Activated CD4-positive, alpha-beta memory T cell treated with anti-CD3 and anti-CD28 coated beads, Interleukin-2, amount 10 ng/mL, durations not matched to agents 7 days and 5 days (primary cell): Measurements from ENCODE around the gene CSNK1G2. TPM values are rescaled to one million over a fixed set of nuclear protein-coding genes. Genes with fewer than 3 reads are reported as not detected.
"Not testable (repeated sequence)": the region's sequence is repeated elsewhere in the genome, so short reads cannot be mapped to it uniquely, and the experiment has no call there.

Source experiments
- CTCF ChIA-PET: fragments of 350-600 bp; sonication (Branson Sonifier 250); formaldehyde crosslinking; loops from one replicate; lab custom pipeline; 2021; ENCODE audit warnings: antibody characterized with exemption, inconsistent platforms; lab: Charles Lee
- POLR2A ChIA-PET: fragments of 350-600 bp; sonication (Branson Sonifier 250); formaldehyde crosslinking; loops from one replicate; lab custom pipeline; 2021; ENCODE audit warnings: antibody characterized with exemption; lab: Charles Lee
- DNase-seq: peaks from one replicate; pipeline ENCODE4 v3.0.0-alpha.2; 2020
- H3K27ac Mint-ChIP-seq: one replicate; pipeline ENCODE4 v1.8.0; 2021; ENCODE audit warnings: mild to moderate bottlenecking, mixed read lengths
- H3K27me3 Mint-ChIP-seq: one replicate; pipeline ENCODE4 v1.8.0; 2021; ENCODE audit warnings: mixed read lengths
- H3K36me3 Mint-ChIP-seq: one replicate; pipeline ENCODE4 v1.8.0; 2021; ENCODE audit warnings: low read depth, mixed read lengths
- H3K4me1 Mint-ChIP-seq: one replicate; pipeline ENCODE4 v1.8.0; 2021; ENCODE audit warnings: mixed read lengths
- H3K4me3 Mint-ChIP-seq: one replicate; pipeline ENCODE4 v1.8.0; 2021; ENCODE audit warnings: mild to moderate bottlenecking, mixed read lengths
- H3K9me3 Mint-ChIP-seq: one replicate; pipeline ENCODE4 v1.8.0; 2021; ENCODE audit warnings: mixed read lengths
- total RNA-seq, 2 experiments: library from RNA; stranded (reverse); gene quantifications; one replicate each; pipeline ENCODE4 v1.2.3, GENCODE V29; 2021

The CSNK1G2 gene
- total RNA-seq, 2 experiments from 2014 or later, result 130 to 132 TPM

GRCh38 chr19:1979642-1980041 lies 38.7 kb downstream of the CSNK1G2 start:
- Mint-ChIP-seq H3K9me3 (no peaks in the 10 kb centered on the region), H3K27ac (no peak overlapping the region), H3K4me1 (no peaks in the 10 kb centered on the region), H3K4me3 (no peak overlapping the region), H3K36me3 (peaks cover 34% of the 10 kb centered on the region), H3K27me3 (no peaks in the 10 kb centered on the region)
- POLR2A ChIA-PET, result no interaction called here
- DNase-seq, result no peak
- CTCF ChIA-PET, result no interaction called here

DNA sequence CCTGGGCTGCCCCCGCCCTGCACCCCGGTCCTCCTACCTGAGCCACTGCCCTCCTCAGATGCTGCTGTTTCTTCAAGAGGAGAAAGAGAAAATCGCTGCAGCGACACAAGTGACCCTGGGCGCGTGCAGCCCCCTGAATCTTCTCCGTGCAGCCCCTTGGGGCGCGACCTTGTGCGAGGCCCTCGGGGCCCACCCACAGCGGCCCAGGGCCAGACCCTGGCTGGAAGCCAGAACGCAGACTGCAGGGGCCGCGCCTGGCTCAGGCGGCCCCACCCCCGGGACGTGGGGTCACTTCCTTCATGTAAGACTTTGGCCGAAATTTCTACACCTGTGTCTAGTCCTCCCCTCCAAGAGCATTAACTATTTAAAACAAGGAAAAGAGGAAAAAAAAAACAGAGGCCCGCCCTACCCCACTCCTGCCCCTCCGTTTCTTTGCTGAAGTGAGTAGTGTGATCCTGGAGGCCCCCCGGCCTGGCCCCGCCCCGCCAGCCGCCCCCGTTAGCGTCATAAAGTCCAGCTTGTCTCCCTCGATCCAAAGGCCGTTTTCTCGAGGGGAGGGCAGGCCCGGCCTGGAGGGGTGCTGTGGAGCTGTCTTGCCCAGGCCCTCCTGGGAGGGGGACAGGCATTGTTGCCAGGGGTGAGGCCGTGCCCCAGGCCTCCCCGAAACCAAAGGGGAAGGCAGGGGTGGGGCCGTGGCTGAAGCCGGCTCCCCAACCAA lies 39.3 kb downstream of the CSNK1G2 start:
- no peaks in the 10 kb centered on the region for H3K9me3 Mint-ChIP-seq
- ChIA-PET CTCF (no interaction called here), POLR2A (no interaction called here)
- no peak for DNase-seq
- H3K4me3 Mint-ChIP-seq, result no peak overlapping the region
- H3K27me3 Mint-ChIP-seq, result no peaks in the 10 kb centered on the region
- H3K36me3 Mint-ChIP-seq, result peaks cover 32% of the 10 kb centered on the region
- H3K4me1 Mint-ChIP-seq, result no peaks in the 10 kb centered on the region
- no peak overlapping the region for H3K27ac Mint-ChIP-seq

DNA sequence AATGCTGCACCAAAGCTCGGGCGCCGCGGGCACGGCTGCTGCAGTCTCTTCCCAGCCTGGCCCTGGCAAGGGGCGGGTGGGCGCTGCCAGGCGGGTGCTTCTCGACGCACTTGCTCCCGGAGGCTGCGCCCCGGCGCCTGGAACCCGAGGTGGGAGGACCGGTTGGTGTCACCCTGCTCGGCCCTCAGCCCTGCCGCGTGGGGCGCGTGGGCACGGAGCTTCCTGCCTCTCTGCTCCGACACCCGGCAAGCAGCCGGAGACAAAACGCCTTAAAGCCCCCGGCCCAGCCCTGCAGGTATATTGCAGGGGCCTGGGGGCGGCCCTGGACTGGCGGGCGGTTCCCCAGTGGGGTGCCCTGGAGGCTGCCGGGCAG lies 39.8 kb downstream of the CSNK1G2 start:
- H3K36me3 Mint-ChIP-seq, result peaks cover 33% of the 10 kb centered on the region
- H3K27me3 Mint-ChIP-seq, result no peaks in the 10 kb centered on the region
- no peak overlapping the region for H3K4me3 Mint-ChIP-seq
- no peak for DNase-seq
- H3K27ac Mint-ChIP-seq, result no peak overlapping the region
- no peaks in the 10 kb centered on the region for H3K9me3 Mint-ChIP-seq
- ChIA-PET POLR2A (no interaction called here), CTCF (no interaction called here)
- H3K4me1 Mint-ChIP-seq, result no peaks in the 10 kb centered on the region

DNA sequence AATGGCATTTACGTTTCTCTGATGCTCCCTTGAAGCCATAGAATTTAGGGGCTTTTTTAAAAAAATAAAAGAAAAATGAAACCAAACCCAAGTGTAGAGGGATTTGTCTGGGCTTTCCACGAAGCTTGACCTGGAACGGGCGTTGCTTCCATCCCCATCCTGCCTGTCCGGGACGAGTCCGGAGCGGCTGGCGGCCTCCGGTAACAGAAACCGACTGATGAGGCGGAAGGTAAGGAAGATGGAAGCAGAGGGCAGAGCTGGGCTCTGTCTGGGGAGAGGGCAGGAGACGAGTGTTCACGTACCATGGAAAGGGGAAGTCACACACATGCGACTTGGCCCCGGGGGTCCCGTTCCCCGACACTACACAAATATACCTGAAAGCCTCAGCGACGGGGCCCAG lies 40.3 kb downstream of the CSNK1G2 start:
- DNase-seq, result no peak
- no peaks in the 10 kb centered on the region for H3K27me3 Mint-ChIP-seq
- H3K4me3 Mint-ChIP-seq, result no peak overlapping the region
- H3K4me1 Mint-ChIP-seq, result no peaks in the 10 kb centered on the region
- H3K9me3 Mint-ChIP-seq, result no peaks in the 10 kb centered on the region
- H3K27ac Mint-ChIP-seq, result no peak overlapping the region
- H3K36me3 Mint-ChIP-seq, result peaks cover 32% of the 10 kb centered on the region
- CTCF ChIA-PET, result no interaction called here
- POLR2A ChIA-PET, result no interaction called here

DNA sequence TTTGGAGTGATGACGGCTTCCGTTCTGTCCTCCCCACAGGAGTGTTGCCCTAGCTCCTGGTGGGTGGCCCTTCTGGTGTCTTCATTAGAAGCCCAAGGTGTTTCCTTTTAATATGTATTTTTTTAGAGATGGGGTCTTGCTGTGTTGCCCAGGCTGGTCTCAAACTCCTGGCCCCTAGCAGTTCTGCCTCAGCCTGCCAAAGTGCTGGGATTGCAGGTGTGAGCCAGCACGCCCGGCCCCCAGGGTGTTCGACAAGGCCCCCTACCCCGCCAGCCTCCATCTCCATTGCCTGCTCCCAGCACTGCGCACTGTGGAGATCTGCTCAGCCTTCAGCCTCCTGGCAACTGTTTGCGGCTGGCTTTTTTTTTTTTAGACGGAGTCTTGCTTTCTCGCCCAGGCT lies 43.4 kb downstream of the CSNK1G2 start:
- Mint-ChIP-seq H3K27me3 (no peaks in the 10 kb centered on the region), H3K9me3 (no peaks in the 10 kb centered on the region), H3K4me3 (no peak overlapping the region), H3K27ac (no peak overlapping the region), H3K36me3 (peaks cover 38% of the 10 kb centered on the region), H3K4me1 (no peaks in the 10 kb centered on the region)
- CTCF ChIA-PET, result interaction anchor here (0.9 kb wide), 1 partner anchor 87 kb away, joined by 4 read pairs; no protein-coding TSS in a partner anchor
- no peak for DNase-seq
- POLR2A ChIA-PET, result no interaction called here

DNA sequence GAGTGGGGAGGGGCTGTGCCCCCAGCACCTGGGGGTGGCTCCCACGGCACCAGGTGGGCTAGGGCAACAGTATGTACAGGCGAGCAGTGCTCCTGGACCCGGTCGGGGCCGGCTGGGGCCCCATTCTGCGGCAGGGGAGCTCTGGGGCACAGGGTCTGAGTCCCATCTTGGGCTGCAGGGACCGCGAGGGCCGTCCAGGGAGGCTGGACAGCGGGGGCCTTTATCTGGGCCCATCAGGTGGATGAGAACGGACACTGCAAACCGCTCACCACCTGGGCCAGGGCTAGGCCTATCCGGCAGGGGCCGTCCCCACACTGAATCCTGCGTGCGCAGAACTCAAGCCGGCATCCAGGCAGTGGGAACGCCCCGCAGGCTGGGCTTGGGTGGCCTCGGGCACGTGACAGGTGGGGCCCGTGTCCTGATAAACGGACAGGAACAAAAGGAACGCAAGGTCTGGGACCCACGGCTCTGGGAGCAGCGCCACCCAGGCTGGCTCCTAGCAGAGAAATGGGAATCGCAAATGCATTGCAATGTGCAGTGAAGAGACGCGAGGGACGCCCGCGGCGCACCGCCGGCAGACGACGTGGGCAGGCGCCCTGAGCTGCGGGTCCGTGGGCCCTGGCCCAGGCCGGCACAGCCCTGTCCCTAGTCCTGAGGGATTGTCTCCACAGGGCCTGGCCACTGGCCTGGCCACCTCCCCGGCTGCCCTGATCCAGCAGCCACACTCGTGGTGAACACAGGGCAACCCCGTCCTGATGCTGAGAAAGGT lies 44.8 kb downstream of the CSNK1G2 start:
- ChIA-PET CTCF (no interaction called here), POLR2A (no interaction called here)
- Mint-ChIP-seq H3K27me3 (no peaks in the 10 kb centered on the region), H3K9me3 (no peaks in the 10 kb centered on the region), H3K4me3 (no peak overlapping the region), H3K4me1 (no peaks in the 10 kb centered on the region), H3K36me3 (peaks cover 36% of the 10 kb centered on the region), H3K27ac (no peak overlapping the region)
- DNase-seq, result no peak

DNA sequence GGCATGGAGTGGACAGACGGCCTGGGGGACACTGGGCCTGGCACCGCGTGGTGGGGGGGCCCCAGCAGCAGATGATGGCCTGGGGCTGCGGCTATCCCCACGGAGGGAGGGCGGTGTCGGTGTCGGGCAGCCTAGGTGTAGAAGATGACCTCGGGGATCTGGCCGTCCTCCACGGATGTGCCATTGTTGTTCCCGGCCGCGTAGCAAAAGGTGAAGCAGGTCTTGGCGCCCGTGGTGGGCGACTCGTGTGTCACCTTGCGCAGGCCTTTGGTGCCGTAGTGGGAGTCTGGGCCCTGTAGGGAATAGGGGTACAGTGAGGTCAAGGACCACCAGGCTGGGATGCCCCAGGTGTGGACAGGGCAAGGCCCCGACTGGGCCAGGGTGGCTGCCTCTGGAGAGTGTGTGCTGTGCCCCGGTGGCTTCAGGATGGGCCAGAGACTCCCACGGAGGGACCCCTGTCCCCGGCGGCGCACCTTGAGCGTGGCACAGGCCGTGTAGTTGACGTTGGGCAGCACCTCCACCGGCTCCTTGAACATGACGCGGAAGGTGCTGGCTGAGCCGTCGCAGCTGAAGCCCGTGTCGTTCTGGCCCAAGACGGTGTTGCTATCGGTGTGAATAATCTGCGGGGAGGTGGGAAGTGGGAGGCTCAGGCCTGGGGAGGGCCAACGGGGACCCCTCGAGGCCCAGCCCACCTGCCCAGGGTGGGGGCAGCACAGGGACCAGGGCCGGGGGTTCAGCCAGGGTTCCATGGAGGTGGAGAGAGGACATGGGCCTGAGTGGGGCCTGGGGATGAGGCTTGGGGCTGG lies 45.6 kb downstream of the CSNK1G2 start:
- no peaks in the 10 kb centered on the region for H3K27me3 Mint-ChIP-seq
- no peak overlapping the region for H3K4me3 Mint-ChIP-seq
- H3K36me3 Mint-ChIP-seq, result peaks cover 36% of the 10 kb centered on the region
- POLR2A ChIA-PET, result no interaction called here
- no peak overlapping the region for H3K27ac Mint-ChIP-seq
- H3K4me1 Mint-ChIP-seq, result no peaks in the 10 kb centered on the region
- CTCF ChIA-PET, result no interaction called here
- H3K9me3 Mint-ChIP-seq, result no peaks in the 10 kb centered on the region
- no peak for DNase-seq

GRCh38 chr19:1987197-1988187 lies 46.5 kb downstream of the CSNK1G2 start:
- H3K4me3 Mint-ChIP-seq, result no peak overlapping the region
- H3K4me1 Mint-ChIP-seq, result no peaks in the 10 kb centered on the region
- CTCF ChIA-PET, result no interaction called here
- POLR2A ChIA-PET, result no interaction called here
- no peak overlapping the region for H3K27ac Mint-ChIP-seq
- H3K27me3 Mint-ChIP-seq, result no peaks in the 10 kb centered on the region
- peaks cover 27% of the 10 kb centered on the region for H3K36me3 Mint-ChIP-seq
- no peak for DNase-seq
- H3K9me3 Mint-ChIP-seq, result no peaks in the 10 kb centered on the region

DNA sequence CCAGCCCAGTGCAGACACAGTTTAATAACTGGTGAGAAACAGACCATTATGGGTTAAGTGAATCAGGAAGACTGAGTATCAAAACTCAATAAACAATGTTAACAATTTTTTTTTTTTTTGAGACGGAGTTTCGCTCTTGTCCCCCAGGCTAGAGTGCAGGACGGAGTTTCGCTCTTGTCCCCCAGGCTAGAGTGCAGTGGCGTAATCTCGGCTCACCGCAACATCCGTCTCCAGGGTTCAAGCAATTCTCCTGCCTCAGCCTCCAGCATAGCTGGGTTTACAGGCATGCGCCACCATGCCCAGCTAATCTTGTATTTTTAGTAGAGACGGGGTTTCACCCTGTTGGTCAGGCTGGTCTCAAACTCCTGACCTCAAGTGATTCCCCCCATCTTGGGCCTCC lies 47.5 kb downstream of the CSNK1G2 start:
- H3K9me3 Mint-ChIP-seq, DNase-seq, CTCF ChIA-PET, POLR2A ChIA-PET, H3K4me3 Mint-ChIP-seq, H3K4me1 Mint-ChIP-seq, H3K27me3 Mint-ChIP-seq: not testable (repeated sequence)
- Mint-ChIP-seq H3K36me3 (peaks cover 29% of the 10 kb centered on the region), H3K27ac (peak overlapping the region; percentile 19)

GRCh38 chr19:1989513-1990229 lies 48.7 kb downstream of the CSNK1G2 start:
- Mint-ChIP-seq H3K27me3 (no peaks in the 10 kb centered on the region), H3K9me3 (no peaks in the 10 kb centered on the region), H3K4me3 (no peak overlapping the region), H3K4me1 (no peaks in the 10 kb centered on the region), H3K36me3 (peaks cover 25% of the 10 kb centered on the region), H3K27ac (no peak overlapping the region)
- ChIA-PET POLR2A (no interaction called here), CTCF (interaction anchor here (0.7 to 1.1 kb wide), 2 partner anchors 15 to 44 kb away, joined by 3 to 5 read pairs; no protein-coding TSS in a partner anchor)
- no peak for DNase-seq

DNA sequence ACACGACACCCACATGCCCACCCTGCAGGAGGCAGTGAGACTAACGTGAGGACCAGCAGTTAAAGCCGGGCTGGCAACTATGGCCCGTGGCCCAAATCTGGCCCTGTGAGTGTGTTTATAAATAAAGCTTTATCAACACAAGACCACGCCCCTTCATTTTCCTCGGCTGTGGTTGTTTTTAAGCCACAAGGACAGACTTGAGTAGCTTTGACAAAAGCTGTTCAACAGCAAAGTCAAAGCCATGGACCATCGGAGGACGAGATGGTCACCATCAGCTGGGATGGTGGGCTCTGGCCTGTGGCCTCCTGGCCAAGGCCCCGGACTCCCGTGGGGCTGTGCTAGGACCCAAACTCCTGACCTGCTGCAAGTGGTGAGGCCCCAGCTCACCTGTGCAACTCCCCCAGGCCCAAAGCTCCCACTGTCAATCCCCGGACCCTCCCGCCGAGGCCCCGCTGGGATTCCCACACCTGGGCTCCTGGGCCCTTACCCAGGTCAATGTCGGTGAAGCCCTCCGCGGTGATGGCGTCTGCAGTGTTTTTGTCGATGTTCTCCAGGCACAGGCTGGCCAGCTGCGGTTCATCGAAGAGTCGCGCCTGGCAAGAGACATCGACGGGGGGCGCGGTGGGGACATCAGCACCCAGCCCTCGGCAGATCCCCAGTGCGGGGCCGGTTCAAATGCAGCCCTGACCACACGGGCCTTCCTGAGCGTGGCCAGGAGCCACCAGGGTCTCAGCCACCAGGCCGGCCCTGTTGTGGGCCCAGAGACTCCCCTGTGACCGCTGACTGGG lies 49.5 kb downstream of the CSNK1G2 start:
- no peak for DNase-seq
- Mint-ChIP-seq H3K27me3 (no peaks in the 10 kb centered on the region), H3K4me1 (no peaks in the 10 kb centered on the region), H3K27ac (no peak overlapping the region), H3K9me3 (no peaks in the 10 kb centered on the region), H3K4me3 (no peak overlapping the region), H3K36me3 (peaks cover 21% of the 10 kb centered on the region)
- ChIA-PET POLR2A (no interaction called here), CTCF (interaction anchor here (0.7 to 1.1 kb wide), 2 partner anchors 14 to 44 kb away, joined by 3 to 5 read pairs; no protein-coding TSS in a partner anchor)
